GM18507 (cell line): ENCODE data around the gene LAX1.
"Not testable (repeated sequence)": the region's sequence is repeated elsewhere in the genome, so short reads cannot be mapped to it uniquely, and the experiment has no call there.

Source experiments
- DNase-seq: peaks from one replicate; pipeline ENCODE4 v3.0.0; 2011; ENCODE audit warnings: low read depth; ENCODE audit not compliant: insufficient read length; ENCODE audit errors: extremely low spot score
- FAIRE-seq: peaks from 2 replicates; lab custom pipeline; 2011; peaks lifted over from hg19 to GRCh38; lab: Jason Lieb, UNC

The LAX1 gene

GRCh38 chr1:203764105-203765028 is 616 bp upstream of the LAX1 start:
- DNase-seq (no peak), FAIRE-seq (no peak)

GRCh38 chr1:203768256-203768655 is 3.3 kb downstream of the LAX1 start:
- no peak for FAIRE-seq
- DNase-seq: no peak

- FAIRE-seq (no peak), DNase-seq (no peak)
Observed at GRCh38 chr1:203769505-203770343, 4.7 kb downstream of the LAX1 start.

GRCh38 chr1:203771901-203772301 is 6.9 kb downstream of the LAX1 start:
- no peak for FAIRE-seq
- DNase-seq: no peak

GRCh38 chr1:203772836-203773235 is 7.9 kb downstream of the LAX1 start:
- FAIRE-seq: no peak
- DNase-seq: no peak

- no peak for FAIRE-seq
- no peak for DNase-seq
Observed at GRCh38 chr1:203776636-203777035, 11.7 kb downstream of the LAX1 start.

GRCh38 chr1:203777596-203777995 is 12.6 kb downstream of the LAX1 start:
- DNase-seq (no peak), FAIRE-seq (no peak)

GRCh38 chr1:203778146-203778545 is 13.2 kb downstream of the LAX1 start:
- DNase-seq (no peak), FAIRE-seq (no peak)

- DNase-seq: no peak
Observed at GRCh38 chr1:203778789-203779188, 13.8 kb downstream of the LAX1 start.

GRCh38 chr1:203781962-203782361 is 17.0 kb downstream of the LAX1 start:
- FAIRE-seq (no peak), DNase-seq (no peak)

More at GRCh38 chr1:203778789-203779188, 13.8 kb downstream of the LAX1 start:
- FAIRE-seq: no peak

- no peak for DNase-seq
- no peak for FAIRE-seq
Observed at GRCh38 chr1:203789966-203790365, 25.0 kb downstream of the LAX1 start.

- no peak for DNase-seq
- FAIRE-seq: no peak
Observed at GRCh38 chr1:203791498-203791897, 26.5 kb downstream of the LAX1 start.

GRCh38 chr1:203792486-203792885 is 27.5 kb downstream of the LAX1 start:
- DNase-seq: no peak
- FAIRE-seq: no peak

GRCh38 chr1:203793561-203793960 is 28.6 kb downstream of the LAX1 start:
- DNase-seq, FAIRE-seq: not testable (repeated sequence)

- DNase-seq: no peak
- no peak for FAIRE-seq
Observed at GRCh38 chr1:203794764-203795440, 29.9 kb downstream of the LAX1 start.

- DNase-seq (peak; percentile 87), FAIRE-seq (peak; percentile 97)
Observed at GRCh38 chr1:203795441-203796235, 30.7 kb downstream of the LAX1 start, which contains the start of the genes ZBED6 and ZC3H11A. Gene ZBED6, plus strand, starts transcription at chr1:203795623. Its CDS starts 1,900 bp downstream, at chr1:203797523. Gene ZC3H11A, plus strand, starts transcription at chr1:203795623. Its CDS starts 21,448 bp downstream, at chr1:203817071.

- no peak for DNase-seq
- no peak for FAIRE-seq
Observed at GRCh38 chr1:203796236-203796605, 31.2 kb downstream of the LAX1 start.

- no peak for FAIRE-seq
- DNase-seq: no peak
Observed at GRCh38 chr1:203797216-203797615, 32.2 kb downstream of the LAX1 start.
